Endothelial cell of hepatic sinusoid (primary cell): Measurements from ENCODE around the gene VDAC1.

Source experiments
- in situ Hi-C: cut with HindIII; loops from 2 replicates; pipeline ENCODE4 v1.10.0; 2017; ENCODE audit warnings: low sequenced_read_pairs

Gene VDAC1

GRCh38 chr5:133930061-133930812 is 74.5 kb downstream of the VDAC1 start:
- in situ Hi-C loops, result no loop called here

GRCh38 chr5:133928587-133929393 is 76.0 kb downstream of the VDAC1 start:
- in situ Hi-C loops, result no loop called here

- in situ Hi-C loops, result no loop called here
These were observed 77.2 kb downstream of the VDAC1 start for GRCh38 chr5:133927300-133928180.

- in situ Hi-C loops, result no loop called here
These were observed 78.1 kb downstream of the VDAC1 start for GRCh38 chr5:133926489-133927299.

- in situ Hi-C loops, result no loop called here
These were observed 78.8 kb downstream of the VDAC1 start for GRCh38 chr5:133925866-133926488.

GRCh38 chr5:133925269-133925668 is 79.5 kb downstream of the VDAC1 start:
- in situ Hi-C loops, result no loop called here

- in situ Hi-C loops, result no loop called here
These were observed 80.4 kb downstream of the VDAC1 start for GRCh38 chr5:133924221-133924920.

- in situ Hi-C loops, result no loop called here
These were observed 82.8 kb downstream of the VDAC1 start for GRCh38 chr5:133921979-133922378.
